RWPE2 (cell line): ENCODE measurements around the gene PCNA.
A peak's percentile ranks its signal among the peaks of the same experiment; 100 is the strongest.
"Not testable (repeated sequence)": the region's sequence is repeated elsewhere in the genome, so short reads cannot be mapped to it uniquely, and the experiment has no call there.

Source experiments
- ATAC-seq: fragments of 200-7000 bp; cut with Tn5 transposase; 3 replicates; pipeline ENCODE4 v1.9.1; 2021; ENCODE audit warnings: low read depth
- DNase-seq: peaks from one replicate; pipeline ENCODE4 v3.0.0-alpha.2; 2020; ENCODE audit warnings: low spot score
- H3K27ac ChIP-seq: fragments of 450-650 bp; 2 replicates; pipeline ENCODE4 v1.5.1; 2017; ENCODE audit warnings: mild to moderate bottlenecking; ENCODE audit not compliant: poor library complexity, severe bottlenecking
- H3K27me3 ChIP-seq: fragments of 250-450 bp; sonication (Bioruptor Pico); 2 replicates; pipeline ENCODE4 v1.5.1; 2021; ENCODE audit warnings: mild to moderate bottlenecking, moderate library complexity; ENCODE audit not compliant: insufficient read depth, poor library complexity, severe bottlenecking
- H3K36me3 ChIP-seq: fragments of 250-450 bp; sonication (Bioruptor Pico); 2 replicates; pipeline ENCODE4 v1.5.1; 2020; ENCODE audit warnings: low read depth, mild to moderate bottlenecking, moderate library complexity
- H3K4me1 ChIP-seq: fragments of 250-450 bp; sonication (Bioruptor Pico); 2 replicates; pipeline ENCODE4 v1.5.1; 2021; ENCODE audit warnings: mild to moderate bottlenecking, moderate library complexity; ENCODE audit not compliant: insufficient read depth, poor library complexity, severe bottlenecking
- H3K4me3 ChIP-seq: fragments of 250-450 bp; sonication (Bioruptor Pico); 2 replicates; pipeline ENCODE4 v1.5.1; 2021; ENCODE audit warnings: mild to moderate bottlenecking, moderate library complexity; ENCODE audit not compliant: severe bottlenecking
- H3K9me3 ChIP-seq: fragments of 250-450 bp; sonication (Bioruptor Pico); 2 replicates; pipeline ENCODE4 v1.5.1; 2021; ENCODE audit warnings: mild to moderate bottlenecking, moderate library complexity; ENCODE audit not compliant: severe bottlenecking
- TF ChIP-seq, protein P1 (sequence below): fragments of 450-650 bp; IDR thresholded peaks from one replicate; pipeline ENCODE4 v1.5.1; 2017; ENCODE audit warnings: mild to moderate bottlenecking, moderate library complexity; ENCODE audit not compliant: poor library complexity, severe bottlenecking

The PCNA gene

GRCh38 chr20:5104479-5104878, 15.3 kb downstream of the PCNA start:
- H3K9me3 ChIP-seq = no peaks in the 10 kb centered on the region
- TF ChIP-seq, protein P1, sequence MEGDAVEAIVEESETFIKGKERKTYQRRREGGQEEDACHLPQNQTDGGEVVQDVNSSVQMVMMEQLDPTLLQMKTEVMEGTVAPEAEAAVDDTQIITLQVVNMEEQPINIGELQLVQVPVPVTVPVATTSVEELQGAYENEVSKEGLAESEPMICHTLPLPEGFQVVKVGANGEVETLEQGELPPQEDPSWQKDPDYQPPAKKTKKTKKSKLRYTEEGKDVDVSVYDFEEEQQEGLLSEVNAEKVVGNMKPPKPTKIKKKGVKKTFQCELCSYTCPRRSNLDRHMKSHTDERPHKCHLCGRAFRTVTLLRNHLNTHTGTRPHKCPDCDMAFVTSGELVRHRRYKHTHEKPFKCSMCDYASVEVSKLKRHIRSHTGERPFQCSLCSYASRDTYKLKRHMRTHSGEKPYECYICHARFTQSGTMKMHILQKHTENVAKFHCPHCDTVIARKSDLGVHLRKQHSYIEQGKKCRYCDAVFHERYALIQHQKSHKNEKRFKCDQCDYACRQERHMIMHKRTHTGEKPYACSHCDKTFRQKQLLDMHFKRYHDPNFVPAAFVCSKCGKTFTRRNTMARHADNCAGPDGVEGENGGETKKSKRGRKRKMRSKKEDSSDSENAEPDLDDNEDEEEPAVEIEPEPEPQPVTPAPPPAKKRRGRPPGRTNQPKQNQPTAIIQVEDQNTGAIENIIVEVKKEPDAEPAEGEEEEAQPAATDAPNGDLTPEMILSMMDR = no peak
- H3K27me3 ChIP-seq = no peaks in the 10 kb centered on the region
- ATAC-seq (no peak), DNase-seq (no peak)
- no peak overlapping the region for H3K4me3 ChIP-seq
- peaks cover 89% of the 10 kb centered on the region for H3K36me3 ChIP-seq
- H3K4me1 ChIP-seq = no peaks in the 10 kb centered on the region
- no peak overlapping the region for H3K27ac ChIP-seq

- ATAC-seq (peak; percentile 83), DNase-seq (no peak)
- H3K27ac ChIP-seq = no peak overlapping the region
- peaks cover 79% of the 10 kb centered on the region for H3K36me3 ChIP-seq
- H3K27me3 ChIP-seq = no peaks in the 10 kb centered on the region
- no peaks in the 10 kb centered on the region for H3K9me3 ChIP-seq
- H3K4me3 ChIP-seq = no peak overlapping the region
- H3K4me1 ChIP-seq = no peaks in the 10 kb centered on the region
- TF ChIP-seq, protein P1 = peak; percentile 99
These were observed 18.9 kb downstream of the PCNA start for GRCh38 chr20:5100684-5101347.

DNA sequence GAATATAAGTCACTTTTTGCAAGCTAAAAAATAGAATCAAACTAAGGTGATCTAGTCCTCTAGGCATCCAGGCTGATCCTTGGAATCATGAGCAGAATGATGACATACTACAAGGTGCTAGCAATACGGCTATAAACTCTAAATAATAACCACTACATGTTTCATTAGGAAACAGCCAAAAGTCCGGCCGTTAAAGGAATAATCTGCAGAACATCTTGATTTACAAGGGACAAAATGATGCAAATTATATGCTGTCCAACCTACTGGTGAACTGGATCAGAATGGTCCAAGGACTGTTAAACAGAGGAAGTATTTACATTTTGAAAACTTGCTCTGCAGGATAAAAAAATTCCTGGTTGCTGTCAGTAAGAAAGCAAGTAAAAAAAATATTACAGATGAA, 19.8 kb downstream of the PCNA start:
- H3K36me3 ChIP-seq = peaks cover 70% of the 10 kb centered on the region

DNA sequence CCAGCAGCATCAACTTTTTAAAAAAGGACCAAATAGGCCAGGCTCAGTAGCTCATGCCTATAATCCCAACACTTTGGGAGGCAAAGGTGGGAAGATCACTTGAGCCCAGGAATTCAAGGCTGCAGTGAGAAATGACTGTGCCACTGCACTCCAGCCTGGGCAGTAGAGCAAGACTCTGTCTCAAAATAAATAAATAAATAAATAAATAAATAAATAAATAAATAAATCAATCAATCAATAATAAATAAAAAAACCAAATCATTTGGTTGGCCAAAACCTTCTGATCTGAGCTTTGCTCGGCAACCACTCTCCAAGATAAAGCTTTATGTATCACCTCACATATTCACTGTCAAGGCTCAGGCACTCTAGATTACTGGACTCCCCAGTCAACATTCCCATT, 20.7 kb downstream of the PCNA start:
- not testable (repeated sequence) for H3K9me3 ChIP-seq, DNase-seq, H3K4me1 ChIP-seq, H3K27ac ChIP-seq, ATAC-seq, H3K27me3 ChIP-seq, H3K4me3 ChIP-seq
- H3K36me3 ChIP-seq = peaks cover 61% of the 10 kb centered on the region

More for the DNA sequence above, 19.8 kb downstream of the PCNA start:
- H3K4me3 ChIP-seq, DNase-seq, ATAC-seq, H3K27ac ChIP-seq, H3K4me1 ChIP-seq, H3K9me3 ChIP-seq, H3K27me3 ChIP-seq: not testable (repeated sequence)

DNA sequence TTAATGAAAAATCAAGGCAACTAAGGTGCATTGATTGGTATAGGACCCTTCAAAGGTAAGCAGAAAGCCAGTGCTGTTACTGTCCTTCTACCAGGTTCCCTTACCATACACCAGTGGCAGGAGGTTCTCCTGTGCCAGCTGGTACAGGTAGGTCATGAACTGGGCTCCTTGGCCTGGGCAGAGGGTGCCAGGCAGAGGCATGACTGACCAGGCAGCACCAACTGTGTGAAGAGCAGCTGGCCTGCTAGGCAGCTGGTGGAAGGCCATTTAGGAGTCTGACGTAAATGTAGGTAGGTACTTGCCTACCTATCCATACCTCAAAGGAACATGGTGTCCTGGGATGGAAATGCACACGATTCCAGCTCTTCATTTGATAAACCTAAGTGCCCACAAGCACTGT, 23.3 kb downstream of the PCNA start:
- no peak overlapping the region for H3K27ac ChIP-seq
- ATAC-seq (no peak), DNase-seq (no peak)
- no peaks in the 10 kb centered on the region for H3K9me3 ChIP-seq
- H3K27me3 ChIP-seq = no peaks in the 10 kb centered on the region
- TF ChIP-seq, protein P1 = no peak
- no peak overlapping the region for H3K4me3 ChIP-seq
- peaks cover 44% of the 10 kb centered on the region for H3K36me3 ChIP-seq
- H3K4me1 ChIP-seq = no peaks in the 10 kb centered on the region

DNA sequence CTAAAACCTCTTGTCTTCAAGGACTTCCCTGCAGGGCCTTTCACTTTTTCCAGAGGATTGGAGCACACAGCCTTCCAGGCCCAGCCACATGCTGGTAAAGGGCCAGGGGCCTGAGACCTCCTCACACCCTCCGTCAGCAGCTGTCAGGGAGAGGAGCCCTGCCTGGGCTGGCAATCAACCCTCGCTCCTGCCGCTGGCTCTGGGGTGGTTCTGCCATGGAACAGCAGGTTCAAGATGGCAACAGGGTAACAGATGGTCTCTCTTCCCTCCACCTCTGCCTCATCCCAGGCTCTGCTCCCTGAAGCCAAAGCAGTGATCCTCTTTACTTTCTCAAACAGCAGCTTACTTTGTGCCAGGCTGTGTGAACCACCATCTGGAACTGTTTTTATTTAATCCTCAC, 23.8 kb downstream of the PCNA start:
- DNase-seq (no peak), ATAC-seq (no peak)
- no peaks in the 10 kb centered on the region for H3K27me3 ChIP-seq
- H3K27ac ChIP-seq = no peak overlapping the region
- H3K9me3 ChIP-seq = no peaks in the 10 kb centered on the region
- TF ChIP-seq, protein P1 = no peak
- no peak overlapping the region for H3K4me3 ChIP-seq
- peaks cover 38% of the 10 kb centered on the region for H3K36me3 ChIP-seq
- no peaks in the 10 kb centered on the region for H3K4me1 ChIP-seq
